Right lobe of liver (tissue), 6 donors: Measurements from ENCODE around the gene MTFMT. TPM values are rescaled to one million over a fixed set of nuclear protein-coding genes. Genes with fewer than 3 reads are reported as not detected.
A peak's percentile ranks its signal among the peaks of the same experiment; 100 is the strongest.

Experiments used
- ATAC-seq, 4 donors: fragments of 200-7000 bp; cut with Tn5 transposase; one replicate each; pipeline ENCODE4 v1.9.1; 2020; ENCODE audit warnings: mild to moderate bottlenecking in 4 of 4, moderate library complexity in 4 of 4
- DNase-seq, 3 donors: peaks; one replicate each; pipeline ENCODE4 v3.0.0-alpha.2; 2020
- H3K27ac ChIP-seq, 3 donors: fragments of 200-600 bp; one replicate each; pipeline ENCODE4 v1.8.0; 2022
- H3K27me3 ChIP-seq, 2 donors: fragments of 200-600 bp; one replicate each; pipeline ENCODE4 v1.8.0; 2022
- H3K36me3 ChIP-seq, 4 donors: fragments of 200-600 bp; sonication (generic) in 1 of 4; one replicate each; pipeline versions ENCODE4 v1.5.1 to v1.8.0; 2017 to 2022; ENCODE audit warnings: control low read depth in 1 of 4
- H3K4me1 ChIP-seq, 4 donors: fragments of 200-600 bp; sonication (generic) in 1 of 4; one replicate each; pipeline versions ENCODE4 v1.5.1 to v1.8.0; 2017 to 2022; ENCODE audit warnings: control low read depth in 1 of 4
- H3K4me3 ChIP-seq, 3 donors: fragments of 200-600 bp; one replicate each; pipeline ENCODE4 v1.8.0; 2022
- H3K9me3 ChIP-seq, 4 donors: fragments of 200-600 bp; sonication (generic) in 1 of 4; one replicate each; pipeline versions ENCODE4 v1.5.1 to v1.8.0; 2017 to 2022; ENCODE audit warnings: control low read depth in 1 of 4
- CTCF ChIP-seq, 4 donors: fragments of 200-600 bp in 3 of 4; fragments of 450-650 bp in 1 of 4; IDR thresholded peaks; one replicate each; pipeline versions ENCODE4 v1.5.1 to v1.8.0; 2016 to 2022; ENCODE audit warnings: antibody characterized with exemption in 4 of 4, mild to moderate bottlenecking in 2 of 4
- POLR2A ChIP-seq: fragments of 450-650 bp; IDR thresholded peaks from one replicate; pipeline ENCODE4 v1.6.1; 2017; ENCODE audit warnings: antibody characterized with exemption, mild to moderate bottlenecking
- WGBS: methylation state at CpG from one replicate; pipeline ENCODE4 v1.1.6; 2018; ENCODE audit warnings: low coverage, low lambda C conversion rate; ENCODE audit not compliant: insufficient coverage; ENCODE audit errors: missing lambda C conversion rate; 5-methylcytosine and 5-hydroxymethylcytosine counted together
- intact Hi-C, 2 donors: fragments of 100-400 bp; cut with DNase I; formaldehyde crosslinking; loops; one replicate each; pipeline versions ENCODE4 v1.11.2 to v1.14.1; 2022
- total RNA-seq, 6 experiments: library from RNA; depleted of rRNA in 2 of 6; stranded (reverse); fragments of >200 nt in 2 of 6; fragmentation: NEBNext Ultra II Directional in 3 of 6; extraction: Animal tissue kit (Norgen Biotek cat#: 25700) in 3 of 6; gene quantifications; one replicate each; pipeline versions ENCODE4 v1.1.0 to v1.2.4, GENCODE V29; 2016 to 2023
- donor health status: DM: no; HTN: yes; CAD: no.
- donor health status: DM: no; HTN: no; CAD: no.
- donor health status: DM: no; HTN: no; CAD: no.
- donor health status: DM: no; HTN: yes; CAD: no.
- donor health status: DM: no; HTN: yes; CAD: no.

The MTFMT gene
- total RNA-seq, 6 experiments from 2014 or later, result 9.2 to 24.3 (median 13.0) TPM

DNA sequence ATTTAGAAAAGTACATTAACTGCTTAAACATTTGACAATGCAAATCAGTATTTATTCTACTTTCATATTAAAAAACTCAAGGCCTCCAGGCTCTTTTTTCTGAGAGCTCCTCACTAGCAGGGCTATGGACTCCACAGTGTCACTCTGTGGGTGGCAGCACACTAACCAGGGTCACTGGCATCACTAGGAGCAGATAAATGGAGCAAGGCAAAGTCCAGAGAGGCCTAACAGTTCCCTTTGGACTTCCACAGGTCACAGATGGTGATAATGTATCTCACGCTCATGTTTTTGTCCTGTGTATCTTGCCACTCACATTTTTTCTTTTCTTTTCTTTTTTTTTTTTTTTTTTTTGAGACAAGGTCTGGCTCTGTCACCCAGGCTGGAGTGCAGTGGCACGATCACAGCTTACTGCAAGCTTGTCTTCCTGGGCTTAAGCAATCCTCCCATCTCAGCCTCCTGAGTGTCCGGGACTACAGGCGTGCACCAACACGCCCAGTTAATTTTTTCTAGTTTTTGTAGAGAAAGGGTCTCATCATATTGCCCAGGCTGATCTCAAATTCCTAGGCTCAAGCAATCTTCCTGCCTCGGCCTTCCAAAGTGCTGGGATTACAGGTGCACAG lies 47.5 kb downstream of the MTFMT start:
- TF ChIP-seq POLR2A (peak; percentile 26), CTCF (IDR thresholded peaks at IDR 0.05) (peak in 1 of 4 donors; percentile 8)
- Histone ChIP-seq H3K27me3 (no peaks in the 10 kb centered on the region), H3K4me3 (no peak overlapping the region), H3K4me1 (peaks cover 0 to 21% (median 8%) of the 10 kb centered on the region in 4 donors), H3K36me3 (peaks cover 0 to 26% (median 9%) of the 10 kb centered on the region in 4 donors), H3K9me3 (no peaks in the 10 kb centered on the region), H3K27ac (peak overlapping the region in 2 of 3 donors; percentile 48 to 67)
- intact Hi-C loops, result no loop called here
- ATAC-seq, result peak; percentile 97 to 99 (median 99)
- WGBS, result 42% methylated on average over 6 of the region's 6 CpGs
- peak; percentile 41 to 80 (median 78) for DNase-seq

GRCh38 chr15:64979252-64979710 lies 50.2 kb downstream of the MTFMT start:
- intact Hi-C loops, result no loop called here
- 78% methylated on average over 5 of the region's 7 CpGs for WGBS
- H3K4me1 ChIP-seq, result peaks cover 0 to 16% (median 7%) of the 10 kb centered on the region in 4 donors
- DNase-seq (no peak), ATAC-seq (no peak)
- no peaks in the 10 kb centered on the region for H3K27me3 ChIP-seq
- H3K9me3 ChIP-seq, result no peaks in the 10 kb centered on the region
- TF ChIP-seq CTCF (IDR thresholded peaks at IDR 0.05) (no peak), POLR2A (no peak)
- no peak overlapping the region for H3K4me3 ChIP-seq
- H3K36me3 ChIP-seq, result peaks cover 0 to 50% (median 20%) of the 10 kb centered on the region in 4 donors
- H3K27ac ChIP-seq, result no peak overlapping the region

DNA sequence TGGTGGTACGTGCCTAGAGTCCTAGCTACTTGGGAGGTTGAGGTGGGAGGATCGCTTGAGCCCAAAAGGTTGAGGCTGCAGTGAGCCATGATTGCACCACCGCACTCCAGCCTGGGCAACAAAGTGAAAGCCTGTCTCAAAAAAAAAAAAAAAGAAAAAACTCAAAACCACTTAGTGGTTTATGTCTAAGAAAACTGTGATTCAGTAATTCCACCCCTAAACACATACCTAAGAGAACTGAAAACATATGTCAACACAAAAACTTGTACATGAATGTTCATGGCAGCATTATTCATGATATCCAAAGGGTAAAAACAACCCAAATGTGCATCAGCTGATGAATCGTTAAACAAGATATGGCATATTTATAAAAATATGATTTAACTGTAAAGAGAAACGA lies 54.0 kb downstream of the MTFMT start:
- peaks cover 0 to 84% (median 30%) of the 10 kb centered on the region in 4 donors for H3K36me3 ChIP-seq

GRCh38 chr15:64970698-64971097 lies 58.7 kb downstream of the MTFMT start:
- Histone ChIP-seq H3K36me3 (peaks cover 0 to 75% (median 31%) of the 10 kb centered on the region in 4 donors), H3K9me3 (no peaks in the 10 kb centered on the region), H3K27me3 (no peaks in the 10 kb centered on the region), H3K4me3 (no peak overlapping the region), H3K4me1 (no peaks in the 10 kb centered on the region), H3K27ac (no peak overlapping the region)
- intact Hi-C loops, result no loop called here
- ATAC-seq (no peak), DNase-seq (no peak)
- no peak for TF ChIP-seq POLR2A
- TF ChIP-seq CTCF (IDR thresholded peaks at IDR 0.05), result no peak
- 75% methylated on average over 7 of the region's 7 CpGs for WGBS

More for the DNA sequence above, 54.0 kb downstream of the MTFMT start:
- Histone ChIP-seq H3K4me3 (no peak overlapping the region), H3K4me1 (no peaks in the 10 kb centered on the region), H3K27me3 (no peaks in the 10 kb centered on the region), H3K9me3 (no peaks in the 10 kb centered on the region), H3K27ac (no peak overlapping the region)
- no peak for ATAC-seq
- WGBS, result 92% methylated on average over 3 of the region's 5 CpGs
- TF ChIP-seq CTCF (IDR thresholded peaks at IDR 0.05) (no peak), POLR2A (no peak)
- DNase-seq, result no peak
- intact Hi-C loops, result no loop called here
